GM20431 (cell line): ENCODE measurements around the gene RNASEL.

Experiments
- in situ Hi-C: fragments of 300-500 bp; cut with MseI, MboI; formaldehyde crosslinking; loops from one replicate; pipeline ENCODE4 v1.15.0; 2020; ENCODE audit warnings: low sequenced_read_pairs; ENCODE audit not compliant: unreplicated experiment

Gene RNASEL

DNA sequence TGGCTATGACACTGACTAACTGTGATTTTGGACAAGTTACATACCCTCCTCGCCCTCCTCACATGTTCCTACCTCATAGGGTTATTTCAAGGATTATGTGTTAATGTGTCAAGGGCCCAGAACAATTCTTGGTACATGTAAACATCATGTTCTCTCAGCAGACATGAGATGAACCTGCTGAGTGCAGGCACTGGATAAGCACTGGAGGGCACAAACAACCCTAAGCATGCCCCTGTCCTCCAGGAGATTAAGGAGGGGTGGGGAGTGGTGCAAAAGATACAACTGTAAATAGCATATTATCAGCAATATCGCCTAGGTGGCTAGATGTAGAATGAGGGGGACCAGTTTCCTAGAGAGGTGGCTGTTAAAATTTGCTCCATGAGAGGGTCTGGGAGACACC, 32.9 kb upstream of the RNASEL start:
- in situ Hi-C loops = no loop called here

DNA sequence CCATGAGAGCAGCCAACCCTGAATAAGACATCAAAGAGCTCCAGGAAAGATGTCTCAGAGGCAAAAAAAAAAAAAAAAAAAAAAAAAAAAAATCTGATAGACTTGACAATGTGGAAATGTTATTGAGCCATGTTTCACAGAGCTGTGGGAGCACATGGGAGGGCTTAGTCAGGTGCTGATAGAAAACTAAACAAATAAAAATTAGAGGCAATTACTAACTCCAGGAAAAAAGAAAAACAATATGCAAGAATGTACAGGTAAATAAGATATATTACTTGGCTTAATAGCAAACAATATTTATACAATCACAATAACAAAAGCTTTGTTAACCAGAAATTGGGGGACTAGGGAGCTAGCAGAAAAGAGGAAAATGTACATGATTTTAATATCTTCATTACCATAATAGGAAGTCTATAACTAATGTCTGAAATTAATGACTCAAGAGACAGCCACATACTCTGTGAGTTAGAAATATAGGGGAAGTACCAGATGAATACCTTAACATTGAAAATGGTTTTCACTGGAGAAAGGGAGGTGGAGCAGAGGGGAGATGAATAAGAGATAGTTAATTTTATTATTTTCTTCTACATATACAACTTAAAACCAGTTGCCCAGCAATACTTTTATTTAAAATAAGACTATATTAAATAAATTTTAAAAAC, 32.0 kb upstream of the RNASEL start:
- in situ Hi-C loops = no loop called here

GRCh38 chr1:182617734-182618351, 28.8 kb upstream of the RNASEL start:
- in situ Hi-C loops = no loop called here

DNA sequence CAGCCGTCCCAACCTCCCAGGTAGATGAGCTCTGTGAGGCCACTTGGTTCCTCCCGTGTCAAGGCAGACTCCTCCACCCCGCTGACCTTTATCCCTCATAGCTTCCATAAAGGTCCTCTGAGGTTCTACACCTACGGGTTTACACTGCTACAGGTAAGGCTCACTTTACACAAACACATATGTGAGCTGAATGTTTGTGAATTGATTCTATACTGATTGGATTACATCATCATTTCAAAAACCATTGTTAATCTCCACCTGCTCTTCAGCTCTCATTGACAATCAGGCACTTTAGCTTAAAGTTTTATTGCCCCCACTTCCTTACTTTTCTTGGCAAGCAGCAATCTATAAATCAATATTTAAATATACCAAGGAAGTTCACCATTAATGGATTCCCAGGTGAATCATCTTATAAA, 28.0 kb upstream of the RNASEL start:
- in situ Hi-C loops = no loop called here

GRCh38 chr1:182616130-182617013, 27.3 kb upstream of the RNASEL start:
- in situ Hi-C loops = no loop called here

DNA sequence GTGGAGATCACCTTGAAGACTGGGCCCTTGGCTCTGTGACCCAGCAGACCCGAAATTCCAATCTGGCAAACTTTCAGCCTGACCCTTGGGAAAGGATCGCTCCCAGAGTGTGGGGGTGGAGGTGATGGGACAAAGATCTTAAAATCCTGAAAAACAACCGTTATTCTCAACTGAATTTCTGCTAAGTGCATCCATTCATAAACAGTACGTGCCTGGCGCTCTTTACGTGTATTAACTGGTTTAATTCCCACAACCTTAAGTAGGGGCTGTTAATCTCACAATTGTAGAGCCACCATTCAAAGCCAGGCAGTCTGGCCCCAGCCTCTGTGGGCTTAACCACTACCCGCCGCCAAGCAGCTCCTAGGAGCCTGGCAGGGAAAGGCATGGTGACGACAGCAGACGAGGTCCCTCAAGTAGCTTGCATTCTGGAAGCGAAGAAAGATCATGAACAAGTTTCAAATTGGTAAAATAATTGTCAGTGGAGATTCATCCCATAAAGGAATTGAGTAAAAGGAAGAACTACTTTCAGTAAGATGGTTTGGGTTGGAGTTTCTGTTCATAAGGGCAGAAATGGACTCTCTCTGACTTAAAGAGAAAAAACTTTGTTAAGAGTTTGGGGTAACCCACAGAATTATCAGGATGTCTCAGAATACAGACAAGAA, 26.5 kb upstream of the RNASEL start:
- in situ Hi-C loops = no loop called here

DNA sequence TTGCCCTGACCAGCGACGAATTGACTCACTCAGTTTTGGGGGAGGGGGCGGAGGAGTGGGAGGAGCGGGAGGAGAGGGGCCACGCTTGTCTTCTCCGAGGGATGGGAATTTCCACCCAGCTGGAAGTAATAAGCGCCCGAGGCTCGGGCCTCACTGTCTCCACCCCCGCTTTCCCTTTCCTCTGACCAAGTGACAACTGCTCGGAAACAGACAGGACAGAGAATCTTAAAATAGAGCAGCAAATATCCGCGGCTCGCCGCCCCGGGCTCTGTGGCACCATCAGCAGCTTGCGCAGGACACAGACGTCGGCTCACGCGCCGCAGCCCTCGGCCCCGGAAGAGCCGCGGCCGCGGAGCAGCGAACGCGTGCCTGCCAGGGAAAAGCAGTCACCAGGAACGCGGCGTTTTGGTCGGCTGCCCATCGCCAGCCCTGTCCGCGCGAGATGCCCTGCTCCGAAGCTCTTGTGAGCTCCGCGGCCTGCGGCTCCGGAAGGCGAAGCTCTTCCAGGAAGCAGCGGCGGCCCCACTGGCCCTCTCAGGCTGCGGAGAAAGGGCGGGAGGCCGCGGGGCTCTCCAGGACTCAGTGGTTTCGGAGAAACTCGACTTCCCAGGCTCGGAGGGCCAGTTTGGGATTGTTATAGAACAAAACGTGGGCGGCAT, 25.9 kb upstream of the RNASEL start:
- in situ Hi-C loops = no loop called here

GRCh38 chr1:182611787-182612186, 22.7 kb upstream of the RNASEL start:
- in situ Hi-C loops = no loop called here

- in situ Hi-C loops = no loop called here
Measured at GRCh38 chr1:182611326-182611725, 22.3 kb upstream of the RNASEL start.

DNA sequence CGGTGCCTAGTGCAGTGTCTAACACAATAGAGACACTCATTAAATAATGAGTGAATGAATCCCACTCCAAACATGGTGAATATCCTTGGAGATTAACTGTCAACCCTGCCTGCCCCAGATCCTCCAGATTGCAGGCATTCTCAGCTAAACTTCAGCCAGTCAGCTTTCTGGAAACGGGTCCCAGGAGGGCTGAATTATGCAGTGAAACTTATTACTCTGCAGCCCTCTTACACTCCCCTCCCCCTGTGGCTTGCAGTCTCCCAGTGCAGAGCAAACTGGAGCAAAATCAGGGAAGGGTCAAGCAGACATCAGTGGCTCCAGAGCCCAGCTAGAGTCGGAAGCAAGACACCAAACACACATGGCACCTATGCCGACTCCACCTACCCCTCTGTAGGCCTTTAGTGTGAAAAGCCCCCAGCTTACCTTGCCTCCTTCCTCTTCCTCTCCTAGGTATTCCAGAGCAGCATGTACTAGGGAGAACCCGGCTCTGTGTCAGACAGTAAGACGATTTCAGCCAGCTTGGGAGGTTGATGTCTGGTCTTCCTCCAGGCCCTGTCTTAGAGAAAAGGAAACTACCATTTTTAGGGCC, 21.6 kb upstream of the RNASEL start:
- in situ Hi-C loops = no loop called here

- in situ Hi-C loops = no loop called here
Measured at GRCh38 chr1:182608845-182609610, 20.0 kb upstream of the RNASEL start.

GRCh38 chr1:182608236-182608635, 19.2 kb upstream of the RNASEL start:
- in situ Hi-C loops = no loop called here

GRCh38 chr1:182607566-182607965, 18.5 kb upstream of the RNASEL start:
- in situ Hi-C loops = no loop called here

DNA sequence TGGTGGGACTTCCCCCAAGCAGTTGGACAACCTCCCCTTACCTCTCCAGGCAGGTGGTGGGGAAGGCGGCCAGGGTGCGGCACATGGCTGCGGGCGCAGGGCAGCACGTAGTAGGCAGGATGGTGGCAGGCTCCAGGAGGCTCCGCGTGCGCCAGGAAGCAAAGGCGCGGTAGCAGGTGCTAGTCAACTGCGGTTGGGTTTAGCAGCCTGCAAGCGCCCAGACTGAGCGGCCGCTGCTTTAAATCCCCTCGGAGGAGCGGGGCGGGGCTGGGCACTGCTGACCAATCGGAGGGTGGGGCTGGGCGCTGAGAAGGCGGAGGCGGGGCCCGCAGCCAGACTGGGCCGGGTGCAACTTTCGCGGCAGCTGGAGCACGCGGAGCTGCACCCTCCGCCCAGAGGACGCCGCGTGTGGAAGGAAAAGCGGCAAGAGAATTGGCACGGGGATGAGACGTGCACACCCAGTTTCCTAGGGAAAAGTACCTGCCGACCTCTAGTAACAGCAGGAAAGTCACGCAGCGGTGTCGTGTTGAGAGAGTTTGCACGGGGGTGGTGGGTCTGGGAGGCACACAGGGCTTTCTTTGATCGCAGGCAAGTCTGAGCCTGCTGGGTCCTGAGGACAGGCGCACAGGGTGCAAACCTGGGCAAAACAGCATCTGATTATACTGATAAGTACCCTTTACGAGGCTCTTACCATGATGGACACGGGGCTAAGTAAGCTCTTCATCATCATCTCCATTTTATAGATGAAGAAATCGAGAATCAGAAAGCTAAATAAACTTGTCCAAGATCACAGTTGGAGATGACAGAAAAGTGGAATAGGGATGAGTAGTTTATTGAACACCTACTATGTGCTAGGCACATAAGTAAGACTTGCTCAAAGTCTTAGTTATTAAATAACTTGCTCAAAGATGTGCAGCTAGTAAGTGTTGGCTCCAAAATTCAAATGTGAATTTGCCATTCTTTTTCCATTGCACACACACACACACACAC, 15.4 kb upstream of the RNASEL start, which contains the start of gene RGS16:
Gene RGS16, minus strand, starts transcription at position 215 of the 990 bp plus-strand sequence. Its CDS starts 130 bp downstream, at position 85.
- in situ Hi-C loops = loop anchor here (5.0 kb wide), 1 partner anchor 178 kb away; no protein-coding TSS in a partner anchor

- in situ Hi-C loops = loop anchor here (5.0 kb wide), 1 partner anchor 179 kb away; no protein-coding TSS in a partner anchor
Measured at GRCh38 chr1:182603646-182604174, 14.7 kb upstream of the RNASEL start.

DNA sequence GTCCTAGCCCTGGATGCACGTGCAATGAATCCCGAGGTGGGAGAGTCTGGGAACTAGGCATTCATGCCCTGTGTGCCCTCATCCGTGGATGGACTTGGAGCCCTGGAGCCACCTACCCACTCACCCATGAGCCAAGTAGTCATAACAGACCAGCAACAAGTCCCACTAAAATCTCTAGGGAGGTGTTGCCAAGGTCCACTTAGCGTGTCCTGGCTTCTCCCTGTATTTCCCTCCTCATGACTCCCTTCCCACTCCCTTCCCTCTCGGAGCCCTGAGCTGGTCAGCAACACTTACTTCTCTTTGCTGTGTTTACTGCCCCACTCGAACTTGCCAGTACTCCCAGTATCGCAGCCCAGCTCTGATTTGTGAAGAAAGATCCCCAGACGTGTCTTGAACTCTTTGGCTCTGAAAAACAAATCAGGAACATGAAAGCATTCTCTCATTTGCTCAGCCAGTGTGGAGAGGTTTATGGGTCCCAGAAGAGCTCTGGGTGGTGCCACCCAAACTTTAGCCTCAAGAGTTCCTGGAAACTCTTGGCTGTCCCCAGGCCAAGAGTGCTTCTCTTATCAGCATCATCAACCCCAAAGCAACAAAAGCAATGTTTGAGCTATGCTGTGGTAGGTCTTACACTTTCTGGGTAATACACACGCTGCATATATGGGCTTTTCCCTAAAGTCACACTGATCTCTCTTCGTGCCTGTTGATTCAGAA, 14.0 kb upstream of the RNASEL start:
- in situ Hi-C loops = loop anchor here (5.0 kb wide), 1 partner anchor 179 kb away; no protein-coding TSS in a partner anchor
